Neural crest cell (in vitro differentiated cells): ENCODE measurements around the gene HUS1. TPM values are rescaled to one million over a fixed set of nuclear protein-coding genes. Genes with fewer than 3 reads are reported as not detected.
A peak's percentile ranks its signal among the peaks of the same experiment; 100 is the strongest.

Experiments used
- DNase-seq: peaks from one replicate; pipeline ENCODE4 v3.0.0; 2021; ENCODE audit warnings: low read depth, mixed read lengths, low spot score
- H3K27ac Mint-ChIP-seq: one replicate; pipeline ENCODE4 v1.8.0; 2021; ENCODE audit warnings: mild to moderate bottlenecking, mixed read lengths; ENCODE audit not compliant: unreplicated experiment
- H3K27me3 Mint-ChIP-seq: 2 replicates; pipeline ENCODE4 v1.8.0; 2021; ENCODE audit warnings: low read depth, mild to moderate bottlenecking, mixed read lengths
- H3K36me3 Mint-ChIP-seq: 2 replicates; pipeline ENCODE4 v1.8.0; 2021; ENCODE audit warnings: low read depth, mild to moderate bottlenecking, mixed read lengths
- H3K4me1 Mint-ChIP-seq: 2 replicates; pipeline ENCODE4 v1.8.0; 2021; ENCODE audit warnings: mixed read lengths
- H3K4me3 Mint-ChIP-seq: one replicate; pipeline ENCODE4 v1.8.0; 2021; ENCODE audit warnings: mild to moderate bottlenecking, mixed read lengths
- H3K9me3 Mint-ChIP-seq: 2 replicates; pipeline ENCODE4 v1.8.0; 2021; ENCODE audit warnings: mixed read lengths
- total RNA-seq: library from RNA; stranded (reverse); gene quantifications from 2 replicates; pipeline ENCODE4 v1.2.1, GENCODE V29; 2021
- TF ChIP-seq, protein P1 (sequence below): fragments of 200-600 bp; sonication (generic); conservative IDR thresholded peaks from 2 replicates; pipeline ENCODE4 v1.5.0; 2021; ENCODE audit warnings: antibody characterized with exemption, mild to moderate bottlenecking

The HUS1 gene
- total RNA-seq, 1 donor from 2014 or later = 43.1 TPM

DNA sequence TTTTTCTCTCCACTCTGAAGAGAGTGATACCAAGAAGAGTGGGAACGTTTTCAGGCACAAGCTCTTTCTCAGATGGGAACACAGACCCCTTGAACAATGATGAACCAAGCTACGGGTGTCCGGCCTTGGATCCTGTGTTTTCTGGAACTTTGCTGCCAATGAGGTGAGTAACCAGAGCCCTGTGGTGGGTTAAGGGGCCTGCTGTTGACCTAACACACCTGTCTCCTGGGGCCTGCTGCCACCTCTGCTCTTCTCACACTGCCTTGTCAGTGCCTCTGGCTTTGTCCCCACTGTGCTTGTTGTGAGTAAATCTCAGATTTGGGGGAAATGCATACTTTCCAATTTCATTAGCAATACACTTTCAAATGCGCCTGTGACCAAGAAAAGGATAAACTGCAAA is 29.7 kb downstream of the HUS1 start:
- no peak for DNase-seq
- H3K36me3 Mint-ChIP-seq = peaks cover 6% of the 10 kb centered on the region
- H3K4me1 Mint-ChIP-seq = peaks cover 23% of the 10 kb centered on the region
- no peak overlapping the region for H3K27ac Mint-ChIP-seq
- H3K27me3 Mint-ChIP-seq = no peaks in the 10 kb centered on the region
- TF ChIP-seq, protein P1, sequence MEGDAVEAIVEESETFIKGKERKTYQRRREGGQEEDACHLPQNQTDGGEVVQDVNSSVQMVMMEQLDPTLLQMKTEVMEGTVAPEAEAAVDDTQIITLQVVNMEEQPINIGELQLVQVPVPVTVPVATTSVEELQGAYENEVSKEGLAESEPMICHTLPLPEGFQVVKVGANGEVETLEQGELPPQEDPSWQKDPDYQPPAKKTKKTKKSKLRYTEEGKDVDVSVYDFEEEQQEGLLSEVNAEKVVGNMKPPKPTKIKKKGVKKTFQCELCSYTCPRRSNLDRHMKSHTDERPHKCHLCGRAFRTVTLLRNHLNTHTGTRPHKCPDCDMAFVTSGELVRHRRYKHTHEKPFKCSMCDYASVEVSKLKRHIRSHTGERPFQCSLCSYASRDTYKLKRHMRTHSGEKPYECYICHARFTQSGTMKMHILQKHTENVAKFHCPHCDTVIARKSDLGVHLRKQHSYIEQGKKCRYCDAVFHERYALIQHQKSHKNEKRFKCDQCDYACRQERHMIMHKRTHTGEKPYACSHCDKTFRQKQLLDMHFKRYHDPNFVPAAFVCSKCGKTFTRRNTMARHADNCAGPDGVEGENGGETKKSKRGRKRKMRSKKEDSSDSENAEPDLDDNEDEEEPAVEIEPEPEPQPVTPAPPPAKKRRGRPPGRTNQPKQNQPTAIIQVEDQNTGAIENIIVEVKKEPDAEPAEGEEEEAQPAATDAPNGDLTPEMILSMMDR = no peak
- no peaks in the 10 kb centered on the region for H3K9me3 Mint-ChIP-seq
- no peak overlapping the region for H3K4me3 Mint-ChIP-seq

DNA sequence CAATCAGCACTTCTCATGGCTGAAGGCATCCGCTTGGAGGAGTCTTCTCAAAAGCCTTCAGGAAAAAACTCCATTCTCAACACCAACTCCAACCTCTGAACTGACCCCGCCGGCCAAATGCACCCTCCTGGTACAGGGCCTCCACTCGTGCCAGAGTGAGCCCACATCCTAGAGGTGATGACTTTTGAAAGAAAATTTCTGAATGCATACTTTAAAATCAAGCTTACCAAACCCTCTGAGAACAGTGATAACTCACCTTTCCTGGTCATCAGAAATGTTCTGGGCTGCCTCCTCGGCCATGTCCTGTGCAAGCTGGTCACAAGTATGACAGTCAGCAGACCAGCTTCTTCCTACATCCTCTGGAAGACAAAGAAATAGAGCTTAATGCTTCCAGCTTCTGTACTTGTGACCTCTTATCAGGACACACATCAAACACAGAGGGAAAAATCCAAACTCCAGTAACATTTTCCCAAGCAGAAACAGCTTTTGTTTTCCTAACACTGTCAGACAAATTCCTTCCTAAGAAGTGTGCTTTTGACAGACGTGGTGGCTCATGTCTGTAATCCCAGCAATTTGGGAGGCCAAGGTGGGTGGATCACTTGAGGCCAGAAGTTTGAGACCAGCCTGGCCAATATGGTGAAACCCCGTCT is 31.1 kb downstream of the HUS1 start, which contains the start of gene PKD1L1:
Gene PKD1L1 (minus strand): TSS at position 326 of the 650 bp plus-strand sequence. CDS start 26 bp downstream, at position 300.
- no peaks in the 10 kb centered on the region for H3K36me3 Mint-ChIP-seq
- H3K4me3 Mint-ChIP-seq = no peak within 1 kb of the TSS
- H3K27me3 Mint-ChIP-seq = no peaks in the 10 kb centered on the region
- peaks cover 34% of the 10 kb centered on the region for H3K4me1 Mint-ChIP-seq
- no peaks in the 10 kb centered on the region for H3K9me3 Mint-ChIP-seq
- peak within 1 kb of the TSS; percentile 48 for H3K27ac Mint-ChIP-seq
- TF ChIP-seq, protein P1 = no peak
- DNase-seq = no peak

DNA sequence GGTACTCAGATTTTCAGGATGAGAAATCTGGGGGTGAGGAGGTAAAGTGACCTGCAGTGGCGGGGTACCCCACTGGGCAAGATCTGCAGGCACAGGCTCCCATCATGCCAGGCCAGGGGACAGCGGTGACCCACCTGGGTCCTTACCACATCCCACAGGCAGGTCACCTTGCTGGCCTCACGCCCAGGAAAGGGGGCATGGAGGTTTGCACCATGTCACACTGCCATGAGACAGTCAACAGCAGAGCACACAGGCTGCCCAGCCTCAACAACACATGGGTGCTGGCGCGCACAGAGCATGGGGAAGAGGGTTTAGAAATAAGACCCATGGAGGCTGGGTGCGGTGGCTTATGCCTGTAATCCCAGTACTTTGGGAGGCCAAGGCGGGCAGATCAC is 32.1 kb downstream of the HUS1 start:
- Mint-ChIP-seq H3K4me1 (peaks cover 37% of the 10 kb centered on the region), H3K4me3 (no peak overlapping the region), H3K27ac (no peak overlapping the region), H3K36me3 (no peaks in the 10 kb centered on the region), H3K9me3 (no peaks in the 10 kb centered on the region), H3K27me3 (no peaks in the 10 kb centered on the region)
- TF ChIP-seq, protein P1 = no peak
- no peak for DNase-seq

DNA sequence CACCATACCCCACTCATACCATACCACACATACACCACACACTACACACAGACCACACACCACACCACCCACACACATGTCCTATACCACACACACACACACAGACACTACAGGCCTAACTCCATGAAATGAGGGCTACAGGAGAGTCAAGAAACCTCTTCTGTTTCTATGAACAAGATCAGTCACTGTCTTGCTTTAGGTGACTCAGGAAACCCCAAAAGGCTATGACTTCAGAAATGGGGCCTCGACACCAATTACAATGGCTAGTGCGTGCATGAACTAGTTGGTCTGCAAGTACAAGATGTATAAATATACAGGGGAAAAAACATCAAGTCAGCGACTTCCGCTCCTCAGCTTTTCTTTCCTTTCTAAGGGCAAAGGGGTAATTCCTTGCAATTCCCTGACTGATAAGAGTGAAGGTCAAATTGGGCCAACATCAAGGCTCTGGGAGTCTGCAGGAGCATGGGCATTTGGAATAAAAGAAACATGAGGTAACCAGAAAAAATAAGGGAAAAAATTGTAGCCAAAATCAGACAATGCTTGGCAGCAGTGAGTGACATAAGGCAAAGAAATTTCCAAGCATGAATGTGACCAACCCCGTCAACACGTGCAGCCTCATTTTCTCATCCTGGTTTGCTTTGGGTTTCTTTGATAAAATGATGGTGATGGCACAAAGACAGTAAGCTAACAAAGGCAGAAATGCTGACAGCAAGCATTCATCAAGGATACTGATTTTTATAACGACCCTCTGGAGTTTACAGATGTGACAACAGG is 32.6 kb downstream of the HUS1 start:
- TF ChIP-seq, protein P1 = no peak
- peaks cover 40% of the 10 kb centered on the region for H3K4me1 Mint-ChIP-seq
- no peak for DNase-seq
- no peaks in the 10 kb centered on the region for H3K27me3 Mint-ChIP-seq
- H3K27ac Mint-ChIP-seq = peak overlapping the region; percentile 43
- no peaks in the 10 kb centered on the region for H3K36me3 Mint-ChIP-seq
- H3K4me3 Mint-ChIP-seq = no peak overlapping the region
- no peaks in the 10 kb centered on the region for H3K9me3 Mint-ChIP-seq

DNA sequence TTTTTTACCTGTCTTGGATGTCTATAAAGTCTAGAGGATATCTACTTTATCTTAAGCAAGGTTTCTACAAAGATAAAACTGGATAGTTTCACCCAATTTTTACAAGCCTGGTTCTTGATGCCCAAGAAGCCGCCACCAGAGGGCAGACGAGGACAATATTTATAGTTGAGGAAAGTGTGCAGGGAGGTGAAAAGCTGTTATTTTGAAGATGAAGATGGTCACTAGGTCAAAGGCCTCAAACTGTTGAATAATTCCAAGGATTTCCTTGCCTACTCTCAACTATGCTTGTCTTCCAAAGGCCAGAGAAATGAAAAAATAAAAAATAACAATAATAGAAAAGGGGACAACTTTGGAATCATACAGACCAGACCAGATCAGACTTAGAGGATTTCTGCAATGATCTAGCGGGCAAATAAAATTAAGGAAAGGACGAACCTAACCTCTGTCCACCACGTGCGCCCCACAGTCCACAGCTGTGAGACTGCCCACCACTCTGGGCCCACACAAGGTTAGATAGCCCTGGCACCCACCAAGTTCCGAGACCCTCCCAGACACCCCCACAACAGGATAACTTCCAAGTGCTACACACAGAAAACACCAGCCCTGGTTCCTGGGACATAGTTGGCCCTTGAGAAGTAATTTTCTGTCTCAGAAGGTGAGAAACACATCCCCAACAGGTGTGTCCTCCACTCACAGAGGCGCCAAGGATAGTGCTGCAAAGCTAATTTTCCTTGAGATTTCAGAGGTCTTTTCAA is 34.0 kb downstream of the HUS1 start:
- H3K27ac Mint-ChIP-seq = no peak overlapping the region
- H3K36me3 Mint-ChIP-seq = no peaks in the 10 kb centered on the region
- no peak overlapping the region for H3K4me3 Mint-ChIP-seq
- H3K4me1 Mint-ChIP-seq = peaks cover 44% of the 10 kb centered on the region
- no peaks in the 10 kb centered on the region for H3K27me3 Mint-ChIP-seq
- DNase-seq = peak; percentile 82
- H3K9me3 Mint-ChIP-seq = no peaks in the 10 kb centered on the region
- TF ChIP-seq, protein P1 = peak; percentile 92
